HepG2 (cell line): ENCODE data around the gene OTP. TPM values are rescaled to one million over a fixed set of nuclear protein-coding genes. Genes with fewer than 3 reads are reported as not detected.

Experiments
- AKNA ChIP-seq: sonication (generic); formaldehyde crosslinking; IDR thresholded peaks from 2 replicates; pipeline ENCODE4 v1.4.0; 2020; ENCODE audit warnings: missing genetic modification reagents, borderline replicate concordance
- CAMTA2 ChIP-seq: sonication (generic); formaldehyde crosslinking; IDR thresholded peaks from 2 replicates; pipeline ENCODE4 v1.4.0; 2020; ENCODE audit warnings: mild to moderate bottlenecking, missing genetic modification reagents, borderline replicate concordance
- FOXO1 ChIP-seq: sonication (generic); formaldehyde crosslinking; IDR thresholded peaks from 2 replicates; pipeline ENCODE4 v1.4.0; 2020; ENCODE audit warnings: missing genetic modification reagents
- GTF2F1 ChIP-seq: fragments of 150-350 bp; IDR thresholded peaks from 2 replicates; pipeline ENCODE4 v1.6.1; 2014; ENCODE audit warnings: low read length
- HCFC1 ChIP-seq: fragments of 150-350 bp; IDR thresholded peaks from 2 replicates; pipeline ENCODE4 v1.6.1; 2014; ENCODE audit warnings: low read depth, low read length
- RCOR2 ChIP-seq: IDR thresholded peaks from 2 replicates; pipeline ENCODE4 v1.6.1; 2016; ENCODE audit warnings: missing biosample characterization, missing genetic modification reagents
- TEAD3 ChIP-seq: optimal IDR thresholded peaks from 2 replicates; pipeline ENCODE3; 2016; ENCODE audit warnings: borderline replicate concordance
- THYN1 ChIP-seq: sonication (generic); formaldehyde crosslinking; IDR thresholded peaks from 2 replicates; pipeline ENCODE4 v1.8.1; 2023; ENCODE audit warnings: low read depth, mild to moderate bottlenecking, moderate library complexity, missing genetic modification reagents, borderline replicate concordance
- ZBTB21 ChIP-seq: sonication (generic); formaldehyde crosslinking; IDR thresholded peaks from 2 replicates; pipeline ENCODE4 v1.4.0; 2020; ENCODE audit warnings: missing genetic modification reagents
- ZBTB37 ChIP-seq: sonication (generic); formaldehyde crosslinking; IDR thresholded peaks from 2 replicates; pipeline ENCODE4 v1.4.0; 2020; ENCODE audit warnings: mild to moderate bottlenecking, missing genetic modification reagents
- ZFP37 ChIP-seq: sonication (generic); formaldehyde crosslinking; IDR thresholded peaks from 2 replicates; pipeline ENCODE4 v1.4.0; 2020; ENCODE audit warnings: missing genetic modification reagents, borderline replicate concordance
- ZNF33B ChIP-seq: sonication (generic); formaldehyde crosslinking; IDR thresholded peaks from 2 replicates; pipeline ENCODE4 v1.5.1; 2020; ENCODE audit warnings: mild to moderate bottlenecking, missing genetic modification reagents
- ZNF512B ChIP-seq: sonication (generic); formaldehyde crosslinking; IDR thresholded peaks from 2 replicates; pipeline ENCODE4 v1.5.1; 2020; ENCODE audit warnings: missing genetic modification reagents, mild to moderate bottlenecking, borderline replicate concordance
- ZNF703 ChIP-seq: sonication (generic); formaldehyde crosslinking; IDR thresholded peaks from 2 replicates; pipeline ENCODE4 v1.5.1; 2020; ENCODE audit warnings: missing genetic modification reagents, mild to moderate bottlenecking, moderate library complexity, borderline replicate concordance
- polyA plus RNA-seq, 8 experiments: library from polyadenylated mRNA; depleted of rRNA in 3 of 8; stranded (reverse) in 7 of 8; unstranded in 1 of 8; fragments of >200 nt; fragmentation: Illumina TruSeq in 4 of 8; extraction: Trizol in 4 of 8; gene quantifications; 2 replicates each; pipeline versions ENCODE4 v1.2.1 to v1.2.3, GENCODE V29; 2011 to 2016; ENCODE audit warnings: low read depth in 4 of 8, missing spikeins in 1 of 8, mixed read lengths in 1 of 8; ENCODE audit not compliant: insufficient read depth in 1 of 8
- total RNA-seq, 5 experiments: library from RNA; depleted of rRNA; stranded (reverse); fragments of >200 nt; fragmentation: Illumina TruSeq; extraction: Trizol; gene quantifications; 2 replicates each; pipeline ENCODE4 v1.2.3, GENCODE V29; 2016; ENCODE audit warnings: low read depth in 1 of 5
- TF ChIP-seq, protein P1 (sequence below): sonication (generic); formaldehyde crosslinking; IDR thresholded peaks from 2 replicates; pipeline ENCODE4; 2020; ENCODE audit warnings: missing genetic modification reagents, mild to moderate bottlenecking, borderline replicate concordance
- TF ChIP-seq, protein P2 (sequence below): IDR thresholded peaks from 2 replicates; pipeline ENCODE4 v1.6.1; 2018; ENCODE audit warnings: missing genetic modification reagents, mild to moderate bottlenecking, missing compliant biosample characterization

Gene OTP
- total and polyA plus RNA-seq, 2 of the 13 experiments (the other 11 are each of a cell fraction or from before 2014, with no cell fraction given), result not detected

DNA sequence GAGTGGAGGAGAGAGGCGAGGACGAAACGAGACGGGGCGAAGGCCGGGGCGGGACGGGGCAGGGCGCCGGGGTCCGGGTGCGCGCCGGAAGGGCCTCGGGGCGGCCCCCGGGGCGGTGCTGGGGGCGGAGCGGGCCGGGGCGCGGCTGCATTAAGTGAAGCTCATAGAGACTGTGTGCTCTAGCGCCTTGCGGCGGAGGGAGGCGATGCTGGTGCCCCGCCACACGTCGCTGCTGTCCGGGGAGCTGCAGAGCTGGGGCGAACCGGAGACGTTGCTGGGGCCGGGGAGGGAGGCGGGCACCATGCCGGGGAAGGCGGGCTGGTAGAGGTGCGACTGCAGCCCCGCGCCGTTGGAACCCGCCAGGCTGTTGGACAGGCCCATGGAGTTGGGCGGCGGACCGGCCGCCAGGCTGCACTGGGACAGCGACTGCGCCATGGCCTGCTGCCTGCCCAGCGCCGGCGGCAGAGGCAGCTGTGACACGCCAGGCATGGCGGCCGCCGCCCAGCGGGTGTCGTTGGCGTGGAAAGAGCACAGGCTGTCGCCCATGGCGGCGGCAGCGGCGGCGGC lies 8.3 kb downstream of the OTP start (continued):
- no peak for TF ChIP-seq ZBTB37 (CRISPR knock-in tag)
- no peak for TF ChIP-seq FOXO1 (CRISPR knock-in tag)
- TF ChIP-seq, protein P1, sequence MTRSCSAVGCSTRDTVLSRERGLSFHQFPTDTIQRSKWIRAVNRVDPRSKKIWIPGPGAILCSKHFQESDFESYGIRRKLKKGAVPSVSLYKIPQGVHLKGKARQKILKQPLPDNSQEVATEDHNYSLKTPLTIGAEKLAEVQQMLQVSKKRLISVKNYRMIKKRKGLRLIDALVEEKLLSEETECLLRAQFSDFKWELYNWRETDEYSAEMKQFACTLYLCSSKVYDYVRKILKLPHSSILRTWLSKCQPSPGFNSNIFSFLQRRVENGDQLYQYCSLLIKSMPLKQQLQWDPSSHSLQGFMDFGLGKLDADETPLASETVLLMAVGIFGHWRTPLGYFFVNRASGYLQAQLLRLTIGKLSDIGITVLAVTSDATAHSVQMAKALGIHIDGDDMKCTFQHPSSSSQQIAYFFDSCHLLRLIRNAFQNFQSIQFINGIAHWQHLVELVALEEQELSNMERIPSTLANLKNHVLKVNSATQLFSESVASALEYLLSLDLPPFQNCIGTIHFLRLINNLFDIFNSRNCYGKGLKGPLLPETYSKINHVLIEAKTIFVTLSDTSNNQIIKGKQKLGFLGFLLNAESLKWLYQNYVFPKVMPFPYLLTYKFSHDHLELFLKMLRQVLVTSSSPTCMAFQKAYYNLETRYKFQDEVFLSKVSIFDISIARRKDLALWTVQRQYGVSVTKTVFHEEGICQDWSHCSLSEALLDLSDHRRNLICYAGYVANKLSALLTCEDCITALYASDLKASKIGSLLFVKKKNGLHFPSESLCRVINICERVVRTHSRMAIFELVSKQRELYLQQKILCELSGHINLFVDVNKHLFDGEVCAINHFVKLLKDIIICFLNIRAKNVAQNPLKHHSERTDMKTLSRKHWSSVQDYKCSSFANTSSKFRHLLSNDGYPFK, result no peak
- no peak for TF ChIP-seq RCOR2 (CRISPR knock-in tag)
- no peak for TF ChIP-seq ZFP37
- no peak for TF ChIP-seq ZNF703 (CRISPR knock-in tag)
- no peak for TF ChIP-seq THYN1 (CRISPR knock-in tag)
- no peak for TF ChIP-seq CAMTA2 (CRISPR knock-in tag)
- no peak for TF ChIP-seq GTF2F1
- TF ChIP-seq ZBTB21, result no peak
- TF ChIP-seq HCFC1, result no peak
- TF ChIP-seq ZNF33B (CRISPR knock-in tag), result no peak
- TF ChIP-seq ZNF512B (CRISPR knock-in tag), result no peak
- no peak for TF ChIP-seq AKNA (CRISPR knock-in tag)
- TF ChIP-seq, protein P2, sequence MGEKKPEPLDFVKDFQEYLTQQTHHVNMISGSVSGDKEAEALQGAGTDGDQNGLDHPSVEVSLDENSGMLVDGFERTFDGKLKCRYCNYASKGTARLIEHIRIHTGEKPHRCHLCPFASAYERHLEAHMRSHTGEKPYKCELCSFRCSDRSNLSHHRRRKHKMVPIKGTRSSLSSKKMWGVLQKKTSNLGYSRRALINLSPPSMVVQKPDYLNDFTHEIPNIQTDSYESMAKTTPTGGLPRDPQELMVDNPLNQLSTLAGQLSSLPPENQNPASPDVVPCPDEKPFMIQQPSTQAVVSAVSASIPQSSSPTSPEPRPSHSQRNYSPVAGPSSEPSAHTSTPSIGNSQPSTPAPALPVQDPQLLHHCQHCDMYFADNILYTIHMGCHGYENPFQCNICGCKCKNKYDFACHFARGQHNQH (CRISPR knock-in tag), result no peak
- TF ChIP-seq TEAD3, result no peak
